HepG2 (cell line): ENCODE measurements around the gene RABGAP1L. TPM values are rescaled to one million over a fixed set of nuclear protein-coding genes. Genes with fewer than 3 reads are reported as not detected.

ENCODE experiments used
- DNMT1 ChIP-seq: sonication (generic); formaldehyde crosslinking; IDR thresholded peaks from 2 replicates; pipeline ENCODE4 v1.5.1; 2020; ENCODE audit warnings: mild to moderate bottlenecking, missing genetic modification reagents
- DR1 ChIP-seq: sonication (generic); formaldehyde crosslinking; IDR thresholded peaks from 2 replicates; pipeline ENCODE4 v1.8.0; 2021; ENCODE audit warnings: mild to moderate bottlenecking, missing genetic modification reagents, inconsistent platforms
- ELF1 ChIP-seq: sonication (generic); formaldehyde crosslinking; IDR thresholded peaks from 2 replicates; pipeline ENCODE4 v1.4.0; 2020; ENCODE audit warnings: missing genetic modification reagents
- HIVEP1 ChIP-seq: sonication (generic); formaldehyde crosslinking; IDR thresholded peaks from 2 replicates; pipeline ENCODE4 v1.4.0; 2020; ENCODE audit warnings: mild to moderate bottlenecking, missing genetic modification reagents
- IKZF1 ChIP-seq: fragments of 450-650 bp; IDR thresholded peaks from 2 replicates; pipeline ENCODE4 v1.7.1; 2016
- KDM5B ChIP-seq: sonication (generic); formaldehyde crosslinking; IDR thresholded peaks from 2 replicates; pipeline ENCODE4 v1.4.0; 2020; ENCODE audit warnings: missing genetic modification reagents, mild to moderate bottlenecking, borderline replicate concordance
- MAF1 ChIP-seq: sonication (generic); formaldehyde crosslinking; IDR thresholded peaks from 2 replicates; pipeline ENCODE4 v1.5.0; 2020; ENCODE audit warnings: missing genetic modification reagents, borderline replicate concordance
- MED13 ChIP-seq: sonication (generic); formaldehyde crosslinking; IDR thresholded peaks from 2 replicates; pipeline ENCODE4 v1.5.0; 2020; ENCODE audit warnings: missing genetic modification reagents
- NFE2L2 ChIP-seq: fragments of 150-350 bp; IDR thresholded peaks from 2 replicates; pipeline ENCODE4 v1.6.1; 2014; ENCODE audit warnings: low read length
- NONO ChIP-seq, 2 experiments: fragments of 450-650 bp in 1 of 2; sonication (generic) in 1 of 2; formaldehyde crosslinking in 1 of 2; IDR thresholded peaks in 1 of 2; conservative IDR thresholded peaks in 1 of 2; 2 replicates each; pipeline versions ENCODE4 v1.6.1 to v1.8.0; 2017 to 2022; ENCODE audit warnings: mild to moderate bottlenecking in 1 of 2, missing genetic modification reagents in 1 of 2, moderate library complexity in 1 of 2
- PHB2 ChIP-seq: fragments of 450-650 bp; IDR thresholded peaks from 2 replicates; pipeline ENCODE4 v1.6.1; 2018; ENCODE audit not compliant: partially characterized antibody
- PHF20 ChIP-seq: sonication (generic); formaldehyde crosslinking; IDR thresholded peaks from 2 replicates; pipeline ENCODE4 v1.5.0; 2020; ENCODE audit warnings: mild to moderate bottlenecking, missing genetic modification reagents
- PRMT3 ChIP-seq: sonication (generic); formaldehyde crosslinking; IDR thresholded peaks from 2 replicates; pipeline ENCODE4 v1.8.1; 2022; ENCODE audit warnings: low read depth, mild to moderate bottlenecking, moderate library complexity, missing genetic modification reagents, borderline replicate concordance
- SMARCC2 ChIP-seq: fragments of 450-650 bp; IDR thresholded peaks from 2 replicates; pipeline ENCODE4 v1.6.1; 2017; ENCODE audit warnings: antibody characterized with exemption, mild to moderate bottlenecking
- SNRNP70 ChIP-seq: fragments of 200-400 bp; formaldehyde crosslinking; IDR thresholded peaks from 2 replicates; pipeline ENCODE4 v1.6.1; 2017; ENCODE audit warnings: mild to moderate bottlenecking, low read depth, low read length, moderate library complexity
- SRF ChIP-seq: IDR thresholded peaks from 2 replicates; pipeline ENCODE4 v1.6.1; 2011; ENCODE audit warnings: mild to moderate bottlenecking, low read depth, low read length, moderate library complexity
- ZNF251 ChIP-seq: sonication (generic); formaldehyde crosslinking; IDR thresholded peaks from 2 replicates; pipeline ENCODE4 v1.9.0; 2021; ENCODE audit warnings: mild to moderate bottlenecking, missing genetic modification reagents
- ZNF543 ChIP-seq: sonication (generic); formaldehyde crosslinking; IDR thresholded peaks from 2 replicates; pipeline ENCODE4 v1.4.0; 2020; ENCODE audit warnings: mild to moderate bottlenecking, missing genetic modification reagents
- ZNF777 ChIP-seq: sonication (generic); formaldehyde crosslinking; IDR thresholded peaks from 2 replicates; pipeline ENCODE4 v1.4.0; 2020; ENCODE audit warnings: missing genetic modification reagents
- polyA plus RNA-seq, 8 experiments: library from polyadenylated mRNA; depleted of rRNA in 3 of 8; stranded (reverse) in 7 of 8; unstranded in 1 of 8; fragments of >200 nt; fragmentation: Illumina TruSeq in 4 of 8; extraction: Trizol in 4 of 8; gene quantifications; 2 replicates each; pipeline versions ENCODE4 v1.2.1 to v1.2.3, GENCODE V29; 2011 to 2016; ENCODE audit warnings: low read depth in 4 of 8, missing spikeins in 1 of 8, mixed read lengths in 1 of 8; ENCODE audit not compliant: insufficient read depth in 1 of 8
- total RNA-seq, 5 experiments: library from RNA; depleted of rRNA; stranded (reverse); fragments of >200 nt; fragmentation: Illumina TruSeq; extraction: Trizol; gene quantifications; 2 replicates each; pipeline ENCODE4 v1.2.3, GENCODE V29; 2016; ENCODE audit warnings: low read depth in 1 of 5
- TF ChIP-seq, protein P1 (sequence below): sonication (generic); formaldehyde crosslinking; IDR thresholded peaks from 2 replicates; pipeline ENCODE4 v1.5.0; 2020; ENCODE audit warnings: mild to moderate bottlenecking, missing genetic modification reagents
- TF ChIP-seq, protein P2 (sequence below): sonication (generic); formaldehyde crosslinking; IDR thresholded peaks from 2 replicates; pipeline ENCODE4 v1.5.0; 2020; ENCODE audit warnings: mild to moderate bottlenecking, missing genetic modification reagents, borderline replicate concordance
- TF ChIP-seq, protein P3 (sequence below): IDR thresholded peaks from 2 replicates; pipeline ENCODE4 v1.6.1; 2016; ENCODE audit warnings: mild to moderate bottlenecking, missing biosample characterization, missing genetic modification reagents
- TF ChIP-seq, protein P4 (sequence below): sonication (generic); formaldehyde crosslinking; IDR thresholded peaks from 2 replicates; pipeline ENCODE4 v1.5.0; 2020; ENCODE audit warnings: missing genetic modification reagents

The RABGAP1L gene
- total and polyA plus RNA-seq, 2 of the 13 experiments (the other 11 are each of a cell fraction or from before 2014, with no cell fraction given), result 7.9 to 22.6 TPM

DNA sequence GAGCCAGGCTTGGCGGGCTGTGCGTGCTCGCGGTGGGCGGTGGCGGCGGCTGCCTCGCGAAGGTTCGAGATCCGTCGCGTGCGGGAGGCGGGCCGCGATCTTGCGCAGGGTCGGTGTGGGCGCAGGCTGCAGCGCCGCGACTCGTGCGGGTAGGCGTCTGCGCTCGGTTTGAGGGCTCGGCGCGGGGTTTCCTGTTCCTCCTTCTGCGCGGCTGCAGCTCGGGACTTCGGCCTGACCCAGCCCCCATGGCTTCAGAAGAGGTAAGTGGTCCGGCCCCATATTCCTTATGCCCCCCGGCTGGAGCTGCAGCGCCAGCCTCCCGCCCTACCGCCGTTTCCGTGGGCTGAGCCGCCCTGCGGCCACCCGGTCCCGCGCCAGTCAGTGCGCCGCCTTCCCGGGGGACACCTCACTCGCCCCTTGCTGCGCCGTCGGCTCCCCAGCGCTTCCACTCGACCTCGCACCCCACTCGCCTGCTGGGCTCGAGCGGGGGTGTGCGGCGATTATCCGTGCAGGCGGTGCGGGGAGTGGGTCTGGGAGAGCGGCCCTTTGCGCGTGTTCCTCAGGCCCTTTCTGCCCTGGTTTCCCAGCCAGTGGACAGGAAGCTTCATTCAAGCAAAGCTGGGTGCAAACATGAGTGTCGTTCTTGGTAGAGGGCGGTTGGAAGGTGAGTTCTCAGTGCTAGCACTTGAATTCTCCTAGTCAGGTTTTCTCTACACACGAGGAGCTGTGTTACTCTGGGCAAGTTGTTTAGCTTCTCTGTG is 840.8 kb downstream of the RABGAP1L start, which contains the start of gene CACYBP (continued):
- no peak for TF ChIP-seq DR1 (CRISPR knock-in tag)
- TF ChIP-seq HIVEP1 (CRISPR knock-in tag), result no peak
- no peak for TF ChIP-seq ELF1 (CRISPR knock-in tag)
- no peak for TF ChIP-seq PHB2
- peak; percentile 97 for TF ChIP-seq ZNF251 (CRISPR knock-in tag)
- no peak for TF ChIP-seq SNRNP70
- TF ChIP-seq KDM5B (CRISPR knock-in tag), result peak; percentile 91; the same call in 1 of the 2 replicates
- TF ChIP-seq, protein P1, sequence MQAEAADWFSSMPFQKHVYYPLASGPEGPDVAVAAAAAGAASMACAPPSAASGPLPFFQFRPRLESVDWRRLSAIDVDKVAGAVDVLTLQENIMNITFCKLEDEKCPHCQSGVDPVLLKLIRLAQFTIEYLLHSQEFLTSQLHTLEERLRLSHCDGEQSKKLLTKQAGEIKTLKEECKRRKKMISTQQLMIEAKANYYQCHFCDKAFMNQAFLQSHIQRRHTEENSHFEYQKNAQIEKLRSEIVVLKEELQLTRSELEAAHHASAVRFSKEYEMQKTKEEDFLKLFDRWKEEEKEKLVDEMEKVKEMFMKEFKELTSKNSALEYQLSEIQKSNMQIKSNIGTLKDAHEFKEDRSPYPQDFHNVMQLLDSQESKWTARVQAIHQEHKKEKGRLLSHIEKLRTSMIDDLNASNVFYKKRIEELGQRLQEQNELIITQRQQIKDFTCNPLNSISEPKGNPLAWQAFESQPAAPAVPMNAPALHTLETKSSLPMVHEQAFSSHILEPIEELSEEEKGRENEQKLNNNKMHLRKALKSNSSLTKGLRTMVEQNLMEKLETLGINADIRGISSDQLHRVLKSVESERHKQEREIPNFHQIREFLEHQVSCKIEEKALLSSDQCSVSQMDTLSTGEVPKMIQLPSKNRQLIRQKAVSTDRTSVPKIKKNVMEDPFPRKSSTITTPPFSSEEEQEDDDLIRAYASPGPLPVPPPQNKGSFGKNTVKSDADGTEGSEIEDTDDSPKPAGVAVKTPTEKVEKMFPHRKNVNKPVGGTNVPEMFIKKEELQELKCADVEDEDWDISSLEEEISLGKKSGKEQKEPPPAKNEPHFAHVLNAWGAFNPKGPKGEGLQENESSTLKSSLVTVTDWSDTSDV (CRISPR knock-in tag), result peak; percentile 96
- no peak for TF ChIP-seq NFE2L2
- TF ChIP-seq ZNF777 (CRISPR knock-in tag), result peak; percentile 68
- TF ChIP-seq ZNF543, result peak; percentile 91
- TF ChIP-seq IKZF1, result no peak
- TF ChIP-seq SRF, result no peak
- no peak for TF ChIP-seq NONO (IDR thresholded peaks at IDR 0.05)
- TF ChIP-seq NONO (CRISPR knock-in tag; conservative IDR thresholded peaks at IDR 0.05), result peak; percentile 91
- no peak; the same call in none of the 2 replicates for TF ChIP-seq PRMT3
- TF ChIP-seq, protein P2, sequence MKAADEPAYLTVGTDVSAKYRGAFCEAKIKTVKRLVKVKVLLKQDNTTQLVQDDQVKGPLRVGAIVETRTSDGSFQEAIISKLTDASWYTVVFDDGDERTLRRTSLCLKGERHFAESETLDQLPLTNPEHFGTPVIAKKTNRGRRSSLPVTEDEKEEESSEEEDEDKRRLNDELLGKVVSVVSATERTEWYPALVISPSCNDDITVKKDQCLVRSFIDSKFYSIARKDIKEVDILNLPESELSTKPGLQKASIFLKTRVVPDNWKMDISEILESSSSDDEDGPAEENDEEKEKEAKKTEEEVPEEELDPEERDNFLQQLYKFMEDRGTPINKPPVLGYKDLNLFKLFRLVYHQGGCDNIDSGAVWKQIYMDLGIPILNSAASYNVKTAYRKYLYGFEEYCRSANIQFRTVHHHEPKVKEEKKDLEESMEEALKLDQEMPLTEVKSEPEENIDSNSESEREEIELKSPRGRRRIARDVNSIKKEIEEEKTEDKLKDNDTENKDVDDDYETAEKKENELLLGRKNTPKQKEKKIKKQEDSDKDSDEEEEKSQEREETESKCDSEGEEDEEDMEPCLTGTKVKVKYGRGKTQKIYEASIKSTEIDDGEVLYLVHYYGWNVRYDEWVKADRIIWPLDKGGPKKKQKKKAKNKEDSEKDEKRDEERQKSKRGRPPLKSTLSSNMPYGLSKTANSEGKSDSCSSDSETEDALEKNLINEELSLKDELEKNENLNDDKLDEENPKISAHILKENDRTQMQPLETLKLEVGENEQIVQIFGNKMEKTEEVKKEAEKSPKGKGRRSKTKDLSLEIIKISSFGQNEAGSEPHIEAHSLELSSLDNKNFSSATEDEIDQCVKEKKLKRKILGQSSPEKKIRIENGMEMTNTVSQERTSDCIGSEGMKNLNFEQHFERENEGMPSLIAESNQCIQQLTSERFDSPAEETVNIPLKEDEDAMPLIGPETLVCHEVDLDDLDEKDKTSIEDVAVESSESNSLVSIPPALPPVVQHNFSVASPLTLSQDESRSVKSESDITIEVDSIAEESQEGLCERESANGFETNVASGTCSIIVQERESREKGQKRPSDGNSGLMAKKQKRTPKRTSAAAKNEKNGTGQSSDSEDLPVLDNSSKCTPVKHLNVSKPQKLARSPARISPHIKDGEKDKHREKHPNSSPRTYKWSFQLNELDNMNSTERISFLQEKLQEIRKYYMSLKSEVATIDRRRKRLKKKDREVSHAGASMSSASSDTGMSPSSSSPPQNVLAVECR (CRISPR knock-in tag), result peak; percentile 84
- no peak for TF ChIP-seq SMARCC2
- TF ChIP-seq PHF20 (CRISPR knock-in tag), result no peak
- TF ChIP-seq MAF1 (CRISPR knock-in tag), result no peak; the same call in 1 of the 2 replicates
- TF ChIP-seq, protein P3, sequence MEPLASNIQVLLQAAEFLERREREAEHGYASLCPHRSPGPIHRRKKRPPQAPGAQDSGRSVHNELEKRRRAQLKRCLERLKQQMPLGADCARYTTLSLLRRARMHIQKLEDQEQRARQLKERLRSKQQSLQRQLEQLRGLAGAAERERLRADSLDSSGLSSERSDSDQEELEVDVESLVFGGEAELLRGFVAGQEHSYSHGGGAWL (CRISPR knock-in tag), result peak; percentile 80
- TF ChIP-seq, protein P4, sequence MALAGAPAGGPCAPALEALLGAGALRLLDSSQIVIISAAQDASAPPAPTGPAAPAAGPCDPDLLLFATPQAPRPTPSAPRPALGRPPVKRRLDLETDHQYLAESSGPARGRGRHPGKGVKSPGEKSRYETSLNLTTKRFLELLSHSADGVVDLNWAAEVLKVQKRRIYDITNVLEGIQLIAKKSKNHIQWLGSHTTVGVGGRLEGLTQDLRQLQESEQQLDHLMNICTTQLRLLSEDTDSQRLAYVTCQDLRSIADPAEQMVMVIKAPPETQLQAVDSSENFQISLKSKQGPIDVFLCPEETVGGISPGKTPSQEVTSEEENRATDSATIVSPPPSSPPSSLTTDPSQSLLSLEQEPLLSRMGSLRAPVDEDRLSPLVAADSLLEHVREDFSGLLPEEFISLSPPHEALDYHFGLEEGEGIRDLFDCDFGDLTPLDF (CRISPR knock-in tag), result peak; percentile 85
- peak; percentile 99 for TF ChIP-seq DNMT1 (CRISPR knock-in tag)
- TF ChIP-seq MED13, result peak; percentile 65; the same call in 1 of the 2 replicates
